Eye (tissue), 1 donor: ENCODE data around the gene OPA3.
"Not testable (repeated sequence)": the region's sequence is repeated elsewhere in the genome, so short reads cannot be mapped to it uniquely, and the experiment has no call there.

ENCODE experiments used
- DNase-seq: peaks from one replicate; pipeline ENCODE4 v3.0.0-alpha.2; 2015

Gene OPA3

DNA sequence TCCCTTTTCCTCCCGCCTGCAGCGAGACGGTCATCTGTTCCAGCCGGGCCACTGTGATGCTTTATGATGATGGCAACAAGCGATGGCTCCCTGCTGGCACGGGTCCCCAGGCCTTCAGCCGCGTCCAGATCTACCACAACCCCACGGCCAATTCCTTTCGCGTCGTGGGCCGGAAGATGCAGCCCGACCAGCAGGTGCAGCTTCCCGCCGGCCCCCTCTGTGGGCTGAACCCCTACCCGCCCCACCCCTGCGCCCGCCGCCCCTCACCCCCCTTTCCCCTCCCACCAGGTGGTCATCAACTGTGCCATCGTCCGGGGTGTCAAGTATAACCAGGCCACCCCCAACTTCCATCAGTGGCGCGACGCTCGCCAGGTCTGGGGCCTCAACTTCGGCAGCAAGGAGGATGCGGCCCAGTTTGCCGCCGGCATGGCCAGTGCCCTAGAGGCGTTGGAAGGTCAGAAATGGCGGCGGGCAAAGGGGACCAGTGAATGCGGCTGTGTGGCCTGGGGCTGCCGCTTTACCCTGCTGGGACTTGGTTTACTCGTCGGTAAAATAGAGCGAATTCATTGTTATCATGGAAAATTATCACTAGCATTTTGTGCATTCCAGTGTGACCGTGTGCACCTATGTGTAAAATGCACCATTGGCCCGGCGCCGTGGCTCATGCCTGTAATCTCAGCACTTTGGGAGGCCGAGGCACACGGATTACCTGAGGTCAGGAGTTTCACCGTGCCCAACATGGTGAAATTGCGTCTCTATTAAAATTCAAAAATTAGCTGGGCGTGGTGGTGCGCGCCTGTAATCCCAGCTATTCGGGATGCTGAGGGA lies 66.7 kb downstream of the OPA3 start:
- DNase-seq: no peak

DNA sequence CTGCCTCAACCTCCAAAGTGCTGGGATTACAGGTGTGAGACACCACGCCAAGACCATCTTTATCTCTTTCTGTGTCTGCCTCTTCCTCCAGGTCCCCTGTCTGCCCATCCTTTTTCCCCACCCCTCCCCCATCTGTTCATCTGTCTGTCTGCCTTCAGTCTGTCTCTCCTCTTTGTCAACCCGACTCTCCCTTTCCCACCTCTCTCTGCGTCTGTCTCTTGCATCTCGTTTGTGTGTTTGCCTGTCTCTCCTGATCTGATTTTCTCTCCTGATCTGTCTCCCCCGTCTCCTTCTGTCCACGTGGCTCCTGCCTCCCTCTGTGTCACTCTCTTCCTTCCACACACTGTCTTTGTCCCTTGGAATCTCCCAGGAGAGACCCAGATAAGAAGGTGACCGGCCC lies 67.4 kb downstream of the OPA3 start:
- no peak for DNase-seq

DNA sequence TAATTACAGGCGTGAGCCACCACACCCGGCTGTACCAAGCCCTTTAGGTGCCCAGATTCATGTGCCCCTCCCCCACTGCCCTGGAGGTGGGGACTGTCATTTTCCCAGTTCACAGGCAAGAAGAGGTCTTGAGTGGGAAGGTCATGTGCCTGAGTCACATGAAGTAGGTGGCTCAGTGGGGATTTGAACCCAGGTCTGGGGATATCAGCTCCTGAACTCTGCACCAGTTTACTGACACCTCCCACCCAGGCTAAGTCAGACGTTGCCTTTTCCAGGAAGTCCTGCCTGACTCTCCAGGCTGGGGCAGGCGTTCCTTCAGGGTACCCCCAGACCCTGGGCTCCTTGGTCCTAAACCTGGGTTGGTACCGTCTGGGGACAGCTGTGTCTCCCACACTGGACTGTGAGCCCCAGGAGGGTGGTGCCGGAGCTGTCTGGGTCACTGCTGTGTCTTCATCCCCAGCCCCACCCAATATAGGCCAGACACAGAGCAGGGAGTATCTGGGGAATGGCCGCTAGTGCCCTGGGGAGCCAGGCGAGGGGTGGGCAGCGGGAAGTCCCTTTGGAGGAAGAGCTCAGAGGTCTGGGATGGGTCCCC lies 68.7 kb downstream of the OPA3 start:
- DNase-seq: no peak

DNA sequence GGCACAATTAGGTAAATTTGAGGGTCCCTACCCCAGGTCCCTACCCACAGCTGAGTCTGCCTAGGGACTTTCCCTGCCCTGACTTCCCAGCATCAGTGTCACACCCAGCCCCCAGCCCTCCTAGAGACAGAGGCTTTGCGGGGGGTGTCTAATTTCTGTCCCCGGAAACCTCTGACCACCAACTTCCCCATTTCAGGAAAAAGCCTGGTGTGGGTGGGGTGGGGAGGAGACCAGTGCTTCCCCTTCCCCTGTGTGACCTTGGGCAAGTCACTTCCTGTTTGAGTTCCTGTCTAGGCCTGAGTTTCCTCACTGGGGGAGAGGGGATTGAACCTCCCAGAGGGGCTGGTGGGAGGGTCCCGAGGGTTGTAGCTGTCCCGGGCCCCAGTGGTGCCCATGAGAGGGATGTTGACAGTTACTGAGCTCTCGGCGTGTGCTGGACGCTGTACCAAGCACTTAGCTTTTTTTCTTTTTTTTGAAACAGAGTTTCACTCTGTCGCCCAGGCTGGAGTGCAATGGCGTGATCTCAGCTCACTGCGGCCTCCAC lies 69.4 kb downstream of the OPA3 start:
- no peak for DNase-seq

DNA sequence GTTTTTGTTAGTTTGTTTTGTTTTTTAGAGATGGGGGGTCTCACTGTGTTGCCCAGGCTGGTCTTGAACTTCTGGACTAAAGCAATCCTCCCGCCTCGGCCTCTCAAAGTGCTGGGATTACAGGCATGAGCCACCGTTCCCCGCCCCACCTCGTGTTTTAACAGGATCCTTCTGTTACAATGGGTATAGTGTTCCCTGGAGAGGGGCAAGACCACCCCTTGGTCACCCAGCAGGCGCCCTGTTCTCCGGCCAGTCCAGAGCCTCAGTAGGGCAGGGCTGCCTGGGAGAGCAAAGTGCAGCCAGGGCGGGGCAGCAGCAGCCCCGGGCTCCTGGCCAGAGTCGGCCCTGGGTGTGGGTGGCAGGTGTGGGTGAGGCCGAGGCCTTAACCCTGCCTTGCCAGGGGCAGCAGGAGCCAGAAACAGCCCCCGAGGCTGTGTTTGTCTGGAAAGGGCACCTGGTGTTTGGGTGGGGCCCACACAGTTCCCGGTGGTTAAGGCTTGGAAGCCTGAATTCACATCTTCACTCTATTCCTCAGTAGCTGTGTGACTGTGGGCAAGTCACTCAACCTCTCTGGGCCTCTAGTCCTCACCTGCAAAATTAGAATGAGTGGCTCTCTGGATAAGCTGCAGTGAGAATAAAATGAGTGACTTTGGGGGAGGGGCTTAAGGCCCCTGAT lies 70.1 kb downstream of the OPA3 start:
- no peak for DNase-seq

DNA sequence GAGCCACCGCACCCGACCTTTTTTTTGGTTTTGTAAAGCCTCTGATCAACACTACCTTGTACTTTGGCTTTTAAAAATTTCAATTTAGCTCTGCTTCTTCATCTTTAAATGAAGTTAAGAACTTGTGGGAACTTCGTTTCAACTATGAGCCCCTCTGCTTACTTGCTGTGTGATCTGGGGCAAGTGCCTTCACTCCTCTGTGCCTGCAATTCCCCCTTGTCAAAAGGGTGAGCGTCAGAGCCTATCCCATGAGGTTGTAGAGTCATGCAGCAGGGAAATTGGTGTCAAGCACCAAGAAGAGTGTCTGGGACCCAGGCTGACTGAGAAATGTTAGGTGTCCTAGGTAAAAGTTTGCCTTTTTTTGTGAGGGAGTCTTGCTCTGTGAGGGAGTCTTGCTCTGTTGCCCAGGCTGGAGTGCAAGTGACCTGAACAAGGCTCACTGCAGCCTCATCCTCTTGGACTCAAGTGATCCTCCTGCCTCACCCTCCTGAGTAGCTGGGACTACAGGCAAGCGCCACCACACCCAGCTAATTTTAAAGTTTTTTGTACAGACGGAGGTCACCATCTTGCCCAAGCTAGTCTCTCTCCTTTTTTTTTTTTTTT lies 71.6 kb downstream of the OPA3 start:
- DNase-seq: no peak

DNA sequence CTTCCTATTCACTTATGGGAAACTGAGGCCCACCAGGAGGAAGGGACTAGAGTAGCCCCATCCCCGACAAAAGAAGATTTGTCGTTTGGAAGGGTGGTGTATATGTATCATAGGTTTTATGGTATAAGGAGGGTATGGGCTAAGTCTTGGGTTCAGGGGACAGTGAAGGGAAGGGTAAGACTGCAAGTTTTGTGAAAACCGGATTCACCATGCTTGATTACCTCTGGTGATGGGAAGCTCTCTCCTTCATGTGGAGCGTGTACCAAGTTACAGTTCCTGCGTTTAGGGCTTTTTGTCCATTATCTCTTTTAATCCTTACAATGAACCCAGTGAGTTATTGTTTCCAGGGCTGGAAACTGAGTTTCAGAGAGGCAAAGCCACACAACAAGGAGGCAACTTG lies 73.5 kb downstream of the OPA3 start:
- DNase-seq: no peak

DNA sequence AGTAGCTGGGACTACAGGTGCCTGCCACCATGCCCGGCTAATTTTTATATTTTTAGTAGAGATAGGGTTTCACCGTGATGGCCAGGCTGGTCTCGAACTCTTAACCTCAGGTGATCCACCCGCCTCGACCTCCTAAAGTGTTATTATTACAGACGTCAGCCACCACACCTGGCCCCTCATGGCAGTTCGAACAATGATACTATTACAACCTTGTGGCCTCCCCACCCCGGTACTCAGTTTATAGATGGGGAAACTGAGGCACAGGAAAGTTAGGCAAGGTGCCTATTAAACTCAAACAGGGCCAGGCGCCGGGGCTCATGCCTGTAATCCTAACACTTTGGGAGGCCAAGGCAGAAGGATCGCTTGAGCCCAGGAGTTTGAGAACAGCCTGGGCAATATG lies 74.2 kb downstream of the OPA3 start:
- not testable (repeated sequence) for DNase-seq

DNA sequence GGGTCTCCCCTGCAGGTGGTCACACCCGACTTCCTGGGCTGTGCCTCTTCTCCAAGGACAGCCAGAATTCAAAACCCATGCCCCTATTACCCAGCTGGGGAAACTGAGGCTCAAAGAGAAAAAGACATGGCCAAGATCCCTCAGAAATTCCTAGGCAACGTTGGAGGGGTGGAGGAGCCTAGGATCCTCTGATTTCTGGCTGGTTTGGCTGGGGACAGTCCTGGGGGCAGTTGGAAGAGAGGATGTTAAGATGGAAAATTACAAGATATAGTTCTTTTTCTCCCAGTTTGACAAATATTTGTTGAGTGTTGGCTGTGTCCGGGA lies 74.9 kb downstream of the OPA3 start:
- no peak for DNase-seq

DNA sequence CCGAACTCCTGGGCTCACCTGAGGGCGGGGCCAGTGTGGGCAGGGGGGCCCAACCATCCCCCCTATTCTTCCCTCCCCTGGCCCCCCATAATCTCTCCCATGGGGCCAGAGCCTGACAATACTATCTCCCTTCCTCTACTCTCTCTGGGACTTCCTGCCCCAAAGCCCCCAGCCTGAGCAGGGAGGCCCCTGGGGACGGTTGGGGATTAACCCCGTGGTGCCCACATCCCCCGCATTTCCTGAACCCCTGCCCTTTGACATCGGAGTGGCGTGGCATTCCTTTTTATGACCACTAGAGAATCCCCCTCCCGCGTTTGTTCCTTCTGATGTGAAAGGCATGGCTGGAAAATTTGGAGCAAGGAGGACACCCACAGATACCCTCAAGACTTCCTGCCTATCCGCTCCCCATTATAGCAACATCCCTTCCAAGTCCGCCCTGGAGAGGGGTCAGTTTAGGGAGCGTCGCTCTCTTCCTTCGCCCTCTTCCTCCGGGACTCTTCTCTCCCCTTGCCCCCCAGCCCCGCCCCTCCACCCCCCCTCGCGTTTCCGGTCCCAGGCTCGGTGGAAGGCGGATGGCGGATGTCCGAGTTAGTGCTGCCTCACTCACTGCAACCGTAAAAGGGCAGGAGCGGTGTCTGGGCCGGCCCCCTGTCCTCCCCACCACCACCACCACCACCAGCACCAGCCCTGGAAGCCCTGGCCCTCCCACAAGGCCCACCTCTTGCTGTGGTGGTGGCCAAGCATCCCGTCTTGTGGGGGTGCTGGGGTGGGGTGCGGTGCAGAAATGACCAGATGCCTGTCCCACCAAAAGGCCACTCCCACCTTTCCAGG lies 75.5 kb downstream of the OPA3 start:
- DNase-seq: peak; percentile 51

DNA sequence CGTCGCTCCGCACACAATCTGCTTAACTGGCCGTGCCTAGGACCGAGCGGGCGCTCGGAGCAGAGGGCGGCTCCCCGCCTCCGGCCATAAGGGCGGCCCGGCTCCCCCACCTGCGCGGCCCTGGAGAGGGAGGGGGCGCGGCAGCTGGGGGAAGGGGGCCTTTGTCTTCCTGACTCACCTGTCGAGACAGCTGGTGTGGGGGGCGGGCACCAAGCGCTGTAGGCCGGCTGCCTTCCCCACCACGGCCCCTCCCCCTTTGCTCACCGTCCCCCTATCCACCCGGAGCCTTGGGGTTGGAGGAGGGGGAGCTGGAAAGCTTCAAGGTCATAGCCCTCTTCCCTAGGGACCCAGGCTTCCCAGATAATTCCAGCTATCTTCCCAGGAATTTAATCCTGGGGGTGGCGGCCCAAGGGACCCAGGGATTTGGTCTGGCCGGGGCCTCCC lies 76.2 kb downstream of the OPA3 start:
- peak; percentile 44 for DNase-seq

DNA sequence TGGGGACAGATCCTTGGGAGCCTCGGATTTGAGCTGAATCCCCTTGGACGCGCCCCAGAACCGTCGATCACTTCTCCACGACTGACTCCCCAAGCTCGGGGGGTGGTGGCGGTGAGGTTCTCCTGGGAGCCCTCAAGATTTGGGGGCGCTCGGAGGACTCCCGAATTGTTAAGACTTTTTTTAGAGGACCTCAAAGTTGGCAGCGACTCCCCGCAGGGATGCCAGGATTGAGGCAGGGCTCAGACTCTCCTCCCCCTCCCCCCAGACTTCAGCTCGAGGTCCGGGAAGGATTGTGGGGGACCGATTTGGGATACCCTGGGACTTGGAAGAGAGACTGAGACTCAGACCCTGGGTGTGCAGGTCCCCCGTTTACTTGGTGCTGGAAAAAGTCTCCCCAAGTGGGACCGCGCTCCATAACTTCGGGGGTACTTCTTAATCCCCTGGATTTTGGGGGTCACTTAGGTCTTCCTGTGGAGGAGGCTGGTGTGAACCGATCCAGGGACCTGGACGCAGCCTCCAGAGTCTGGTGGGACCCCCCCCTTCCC lies 76.7 kb downstream of the OPA3 start:
- DNase-seq: peak; percentile 34

DNA sequence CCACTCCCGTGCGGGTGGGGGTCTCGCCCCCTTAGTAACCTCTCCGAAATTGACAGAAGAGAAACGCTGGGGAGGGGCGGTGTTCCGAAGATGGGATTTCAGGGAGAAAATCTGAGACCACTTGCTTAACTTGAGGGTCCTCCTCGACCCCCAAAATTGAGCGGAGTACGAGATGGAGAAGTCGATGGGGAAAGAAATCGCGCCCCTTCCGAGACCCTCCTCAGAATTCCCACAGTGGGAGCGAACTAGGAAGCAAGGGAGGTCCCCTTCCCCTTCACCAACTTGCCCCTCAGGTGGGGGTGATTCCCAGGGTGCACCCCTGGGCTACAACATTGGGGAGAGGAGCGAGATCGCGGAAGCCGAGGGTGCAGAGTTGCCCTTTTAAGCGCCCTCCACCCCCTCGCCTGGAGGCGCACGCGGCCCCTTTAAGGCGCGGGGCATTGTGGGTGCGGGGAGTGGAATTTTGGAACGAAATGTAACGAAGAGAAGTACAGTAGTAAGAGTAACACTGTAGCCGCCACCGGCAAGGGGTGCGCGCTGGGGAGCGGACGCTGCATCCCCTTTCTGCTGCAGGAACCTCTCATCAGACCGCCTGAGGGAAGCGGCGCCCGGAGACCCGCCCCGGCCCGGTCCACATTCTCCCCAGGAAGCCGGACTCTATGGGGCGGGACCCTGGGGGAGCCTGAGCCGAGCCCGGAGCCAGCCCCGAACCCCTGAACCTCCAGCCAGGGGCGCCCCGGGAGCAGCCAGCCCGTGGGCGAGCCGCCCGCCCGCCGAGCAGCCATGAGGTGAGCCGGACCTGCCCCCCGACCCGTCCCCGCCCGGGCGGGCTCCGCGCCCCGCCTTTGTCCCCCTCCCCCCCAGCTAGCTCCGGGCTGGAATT lies 77.4 kb downstream of the OPA3 start, which contains the start of gene VASP:
VASP (plus strand) TSS at position 491 of the 883 bp plus-strand sequence; CDS start at position 784, 293 bp downstream.
- peak; percentile 93 for DNase-seq

DNA sequence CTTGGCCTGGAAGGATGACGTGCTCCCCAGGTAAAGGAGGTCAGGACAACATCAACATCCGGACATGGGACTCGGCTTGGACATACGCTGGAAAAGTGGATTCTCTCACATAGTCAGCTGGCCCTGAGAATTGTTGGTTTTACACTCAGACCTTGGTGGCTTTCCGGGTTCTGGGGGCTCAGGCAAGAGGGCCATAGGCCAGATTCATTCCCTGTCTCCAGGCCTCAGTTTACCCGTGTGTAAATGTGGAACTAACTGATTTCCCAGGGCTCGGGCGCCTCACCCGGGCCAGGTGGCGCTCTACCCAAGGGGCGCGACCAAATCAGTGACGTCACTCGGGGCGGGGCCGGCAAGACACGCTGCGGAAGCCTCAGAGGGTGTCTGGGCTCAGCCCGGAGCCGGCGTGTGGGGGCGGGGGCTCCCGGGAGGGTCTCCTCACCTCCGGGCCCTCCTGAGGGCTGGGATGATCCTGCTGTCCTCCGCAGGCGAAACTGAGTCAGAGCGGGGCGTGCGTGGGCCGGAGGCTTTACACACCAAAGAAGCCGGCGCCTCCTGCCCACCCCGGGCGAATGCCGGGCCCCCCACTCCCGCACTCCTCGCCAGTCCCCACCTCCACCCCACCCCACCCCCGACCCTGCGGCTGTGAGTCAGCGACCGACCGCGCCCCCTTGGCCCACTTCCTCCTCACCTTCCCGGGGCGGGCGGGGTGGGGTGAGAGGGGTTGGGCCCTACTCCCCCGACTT lies 78.2 kb downstream of the OPA3 start:
- peak; percentile 95 for DNase-seq

DNA sequence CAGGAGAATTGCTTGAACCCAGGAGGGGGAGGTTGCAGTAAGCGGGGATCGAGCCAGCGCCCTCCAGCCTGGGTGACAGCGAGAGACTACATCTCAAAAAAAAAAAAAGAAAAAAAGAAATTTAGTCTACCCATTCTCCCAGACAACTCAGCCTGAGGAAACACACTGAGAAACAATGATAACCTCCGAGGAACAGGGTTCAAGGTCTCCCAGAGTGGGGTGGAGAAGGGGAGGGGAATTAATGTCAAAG lies 78.7 kb downstream of the OPA3 start:
- no peak for DNase-seq

DNA sequence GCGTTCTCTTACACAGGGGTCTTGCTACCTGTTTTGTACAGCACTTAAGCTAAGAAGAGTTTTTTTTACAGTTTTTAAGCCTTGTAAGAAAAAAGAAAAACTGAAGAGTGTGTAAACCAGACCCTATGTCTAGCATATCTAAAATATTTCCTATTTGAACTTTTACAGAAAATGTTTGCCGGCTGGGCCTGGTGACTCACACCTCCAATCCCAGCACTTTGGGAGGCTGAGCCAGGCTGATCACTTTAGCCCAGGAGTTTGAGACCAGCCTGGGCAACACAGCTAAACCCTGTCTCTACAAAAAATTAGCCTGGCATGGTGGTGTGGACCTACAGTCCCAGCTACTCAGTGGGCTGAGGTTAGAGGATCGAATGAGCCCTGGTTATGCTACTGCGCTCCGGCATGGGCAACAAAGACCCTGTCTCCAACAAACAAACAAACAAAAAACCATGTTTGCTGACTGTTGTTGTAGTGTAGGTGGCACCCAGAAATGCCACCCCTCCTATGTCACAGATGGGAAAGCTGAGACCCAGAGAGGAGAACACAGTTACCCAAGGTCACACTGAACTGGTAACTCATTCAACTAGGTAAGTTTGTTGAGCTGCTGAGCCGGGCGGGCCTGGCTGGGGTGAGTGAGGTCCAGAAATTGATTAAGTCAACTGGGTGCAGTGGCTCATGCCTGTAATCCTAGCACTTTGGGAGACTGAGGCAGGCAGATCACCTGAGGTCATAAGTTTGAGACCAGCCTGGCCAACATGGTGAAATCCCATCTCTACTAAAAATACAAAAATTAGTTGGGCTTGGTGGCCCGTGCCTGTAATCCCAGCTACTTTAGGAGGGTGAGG lies 79.2 kb downstream of the OPA3 start:
- DNase-seq: no peak

DNA sequence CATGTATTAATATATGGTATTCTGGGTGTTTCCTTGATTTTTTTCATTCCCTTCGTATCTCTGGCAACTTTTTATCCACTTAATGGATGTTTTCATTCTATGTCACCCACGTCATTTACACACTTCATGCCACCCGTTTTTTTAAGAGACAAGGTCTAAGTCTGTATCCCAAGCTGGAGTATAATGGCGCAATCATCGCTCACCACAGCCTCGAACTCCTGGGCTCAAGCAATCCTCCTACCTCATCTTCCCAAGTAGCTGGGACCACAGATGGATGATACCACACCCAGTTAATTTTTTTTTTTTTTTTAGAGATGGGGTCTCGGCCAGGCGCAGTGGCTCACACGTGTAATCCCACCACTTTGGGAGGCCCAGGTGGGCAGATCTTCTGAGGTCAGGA lies 80.7 kb downstream of the OPA3 start:
- DNase-seq: no peak

DNA sequence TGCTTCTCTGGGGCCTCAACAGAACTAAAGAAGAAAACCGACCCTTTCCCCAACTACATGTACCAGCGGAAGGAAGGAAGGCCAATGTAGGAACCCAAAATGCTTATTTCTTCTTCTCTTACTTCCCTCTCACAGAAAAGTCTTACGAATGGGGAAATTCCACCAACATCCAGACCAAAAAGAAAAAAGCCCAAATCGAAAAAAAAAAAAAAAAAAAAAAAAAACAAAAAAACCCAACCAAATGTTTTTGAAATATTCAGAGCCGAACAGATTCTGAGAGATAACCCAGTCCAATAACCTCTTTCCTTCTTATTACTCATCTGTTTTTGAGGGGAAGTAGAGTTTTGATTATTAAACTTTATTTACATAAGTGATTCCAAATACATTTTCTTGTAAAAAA lies 82.5 kb downstream of the OPA3 start:
- DNase-seq: no peak

DNA sequence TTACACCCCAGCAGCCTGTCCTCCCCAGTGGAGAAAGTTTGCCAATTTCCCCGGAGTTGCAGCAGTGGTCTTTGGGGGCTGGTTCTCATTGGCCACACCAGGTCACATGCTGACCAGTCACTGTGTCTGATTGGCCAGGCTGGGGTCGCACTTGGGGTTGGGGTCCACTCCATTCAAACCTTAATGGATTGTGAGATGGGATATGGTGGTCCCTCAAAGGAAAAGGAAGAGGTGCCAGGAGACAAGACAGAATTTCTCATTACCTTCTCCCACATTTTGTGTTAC lies 82.9 kb downstream of the OPA3 start:
- no peak for DNase-seq
